ENCODE results near the gene CECR2. TPM values are rescaled to one million over a fixed set of nuclear protein-coding genes. Genes with fewer than 3 reads are reported as not detected.

The CECR2 gene
- total and polyA plus RNA-seq, 8 donors, result 8.0 to 22.0 (median 17.1) TPM

DNA sequence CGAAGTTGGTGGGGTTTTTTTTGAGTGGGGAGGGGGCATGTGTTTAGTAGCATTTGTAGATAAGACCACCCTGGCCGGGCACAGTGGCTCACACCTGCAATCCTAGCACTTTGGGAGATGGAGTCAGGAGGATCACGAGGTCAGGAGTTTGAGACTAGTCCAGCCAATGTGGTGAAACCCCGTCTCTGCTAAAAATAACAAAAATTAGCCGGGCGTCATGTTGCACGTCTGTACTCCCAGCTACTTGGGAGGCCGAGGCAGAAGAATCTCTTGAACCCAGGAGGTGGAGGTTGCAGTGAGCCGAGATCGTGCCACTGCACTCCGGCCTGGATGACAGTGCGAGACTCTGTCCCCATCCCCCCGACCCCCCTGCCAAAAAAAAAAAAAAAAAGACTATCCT, 34.6 kb downstream of the CECR2 start:
- Histone ChIP-seq H3K27me3 (no peaks in the 10 kb centered on the region), H3K9me3 (no peaks in the 10 kb centered on the region), H3K27ac (peak overlapping the region in 1 of 2 donors; percentile 19), H3K4me1 (peaks cover 11 to 14% of the 10 kb centered on the region in 2 donors), H3K36me3 (no peaks in the 10 kb centered on the region), H3K4me3 (no peak overlapping the region)
- ATAC-seq (no peak), DNase-seq (no peak)
- intact Hi-C loops (cut with DNase I), result no loop called here
- TF ChIP-seq, protein P1, sequence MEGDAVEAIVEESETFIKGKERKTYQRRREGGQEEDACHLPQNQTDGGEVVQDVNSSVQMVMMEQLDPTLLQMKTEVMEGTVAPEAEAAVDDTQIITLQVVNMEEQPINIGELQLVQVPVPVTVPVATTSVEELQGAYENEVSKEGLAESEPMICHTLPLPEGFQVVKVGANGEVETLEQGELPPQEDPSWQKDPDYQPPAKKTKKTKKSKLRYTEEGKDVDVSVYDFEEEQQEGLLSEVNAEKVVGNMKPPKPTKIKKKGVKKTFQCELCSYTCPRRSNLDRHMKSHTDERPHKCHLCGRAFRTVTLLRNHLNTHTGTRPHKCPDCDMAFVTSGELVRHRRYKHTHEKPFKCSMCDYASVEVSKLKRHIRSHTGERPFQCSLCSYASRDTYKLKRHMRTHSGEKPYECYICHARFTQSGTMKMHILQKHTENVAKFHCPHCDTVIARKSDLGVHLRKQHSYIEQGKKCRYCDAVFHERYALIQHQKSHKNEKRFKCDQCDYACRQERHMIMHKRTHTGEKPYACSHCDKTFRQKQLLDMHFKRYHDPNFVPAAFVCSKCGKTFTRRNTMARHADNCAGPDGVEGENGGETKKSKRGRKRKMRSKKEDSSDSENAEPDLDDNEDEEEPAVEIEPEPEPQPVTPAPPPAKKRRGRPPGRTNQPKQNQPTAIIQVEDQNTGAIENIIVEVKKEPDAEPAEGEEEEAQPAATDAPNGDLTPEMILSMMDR (IDR thresholded peaks at IDR 0.05), result no peak

DNA sequence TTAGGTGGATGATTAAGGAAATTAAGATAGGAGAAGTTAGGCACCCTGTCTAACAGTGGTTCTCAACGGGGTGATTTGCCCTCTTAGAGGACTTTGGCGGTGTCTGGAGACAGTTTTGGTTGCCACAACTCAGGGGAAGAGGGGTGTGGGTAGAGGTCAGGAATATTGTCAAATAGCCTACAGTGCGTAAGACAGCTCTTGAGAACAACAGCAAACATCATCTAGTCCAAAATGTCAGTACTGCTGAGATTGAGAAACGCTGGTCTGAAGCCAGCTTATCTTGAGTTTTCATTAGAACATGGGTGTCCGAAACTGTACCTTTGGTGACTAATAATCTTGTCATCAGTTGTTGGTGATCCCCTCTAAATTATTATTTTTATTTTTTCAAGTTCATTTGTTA, 38.4 kb downstream of the CECR2 start:
- H3K9me3 ChIP-seq, result no peaks in the 10 kb centered on the region
- H3K4me3 ChIP-seq, result no peak overlapping the region

GRCh38 chr22:17410576-17410975, 41.3 kb downstream of the CECR2 start:
- Histone ChIP-seq H3K27ac (no peak overlapping the region), H3K9me3 (no peaks in the 10 kb centered on the region), H3K27me3 (no peaks in the 10 kb centered on the region), H3K4me3 (no peak overlapping the region), H3K36me3 (no peaks in the 10 kb centered on the region), H3K4me1 (peaks cover 11 to 14% of the 10 kb centered on the region in 2 donors)
- intact Hi-C loops (cut with DNase I), result no loop called here
- ATAC-seq (no peak), DNase-seq (no peak)
- TF ChIP-seq, protein P1 (IDR thresholded peaks at IDR 0.05), result no peak

More for the DNA sequence above, 38.4 kb downstream of the CECR2 start:
- intact Hi-C loops (cut with DNase I), result no loop called here
- TF ChIP-seq, protein P1 (IDR thresholded peaks at IDR 0.05), result no peak
- no peaks in the 10 kb centered on the region for H3K27me3 ChIP-seq
- DNase-seq (no peak), ATAC-seq (peak; percentile 70)
- H3K4me1 ChIP-seq, result peaks cover 11 to 14% of the 10 kb centered on the region in 2 donors
- H3K36me3 ChIP-seq, result no peaks in the 10 kb centered on the region
- H3K27ac ChIP-seq, result peak overlapping the region; percentile 20 to 73

DNA sequence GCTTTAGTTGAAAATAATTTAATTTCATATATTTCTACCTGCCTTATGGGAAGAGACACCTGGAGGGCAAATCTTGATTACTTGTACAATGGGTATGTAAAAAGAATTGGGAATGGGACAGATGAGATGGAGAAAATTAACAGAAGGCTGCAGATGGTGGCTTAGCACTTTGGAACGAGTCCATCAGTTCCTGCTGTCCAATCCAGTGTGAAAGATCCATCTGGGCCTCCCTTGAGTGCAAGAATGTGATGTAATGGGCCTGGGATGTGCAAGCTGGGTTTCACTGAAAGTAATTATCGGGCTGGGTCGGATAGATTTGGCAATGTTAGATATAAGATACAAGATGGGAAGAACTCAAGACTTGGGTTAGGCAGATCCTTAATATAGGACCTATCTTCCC, 42.0 kb downstream of the CECR2 start:
- no peak overlapping the region for H3K27ac ChIP-seq
- peak in 1 of 4 donors; percentile 53 for DNase-seq
- no peak overlapping the region for H3K4me3 ChIP-seq
- H3K27me3 ChIP-seq, result no peaks in the 10 kb centered on the region
- H3K36me3 ChIP-seq, result no peaks in the 10 kb centered on the region
- TF ChIP-seq, protein P1 (IDR thresholded peaks at IDR 0.05), result no peak
- H3K9me3 ChIP-seq, result no peaks in the 10 kb centered on the region
- peaks cover 11 to 14% of the 10 kb centered on the region in 2 donors for H3K4me1 ChIP-seq
- no peak for ATAC-seq
- intact Hi-C loops (cut with DNase I), result no loop called here

GRCh38 chr22:17412232-17412631, 43.0 kb downstream of the CECR2 start:
- Histone ChIP-seq H3K27me3 (no peaks in the 10 kb centered on the region), H3K9me3 (no peaks in the 10 kb centered on the region), H3K4me1 (peaks cover 2 to 8% of the 10 kb centered on the region in 2 donors), H3K36me3 (no peaks in the 10 kb centered on the region), H3K27ac (no peak overlapping the region), H3K4me3 (no peak overlapping the region)
- intact Hi-C loops (cut with DNase I), result no loop called here
- DNase-seq, result peak in 1 of 4 donors; percentile 58
- TF ChIP-seq, protein P1 (IDR thresholded peaks at IDR 0.05), result no peak
- peak; percentile 64 for ATAC-seq

All from left lung (tissue), 10 donors.